WTC11 (cell line): ENCODE results near the gene RNF145. TPM values are rescaled to one million over a fixed set of nuclear protein-coding genes. Genes with fewer than 3 reads are reported as not detected.

Source experiments
- ATAC-seq: fragments of 200-7000 bp; cut with Tn5 transposase; 2 replicates; pipeline ENCODE4 v1.10.0; 2021; ENCODE audit warnings: mild to moderate bottlenecking, moderate library complexity
- CTCF ChIA-PET: fragments of 300-600 bp; sonication (Branson Sonifier 250); formaldehyde crosslinking; loops from one replicate; lab custom pipeline; 2021; ENCODE audit warnings: antibody characterized with exemption; lab: Charles Lee
- POLR2A ChIA-PET: fragments of 350-600 bp; sonication (Branson Sonifier 250); formaldehyde crosslinking; loops from one replicate; lab custom pipeline; 2021; ENCODE audit warnings: antibody characterized with exemption; lab: Charles Lee
- DNase-seq: peaks from one replicate; pipeline ENCODE4 v3.0.0; 2021; ENCODE audit warnings: low spot score
- H3K27ac Mint-ChIP-seq: 2 replicates; pipeline ENCODE4 v1.8.0; 2021; ENCODE audit warnings: mixed read lengths
- H3K27me3 Mint-ChIP-seq: 2 replicates; pipeline ENCODE4 v1.8.0; 2021; ENCODE audit warnings: low read depth, mild to moderate bottlenecking, moderate library complexity, mixed read lengths
- H3K36me3 Mint-ChIP-seq: 2 replicates; pipeline ENCODE4 v1.8.0; 2021; ENCODE audit warnings: mixed read lengths
- H3K4me1 Mint-ChIP-seq: 2 replicates; pipeline ENCODE4 v1.8.0; 2022; ENCODE audit warnings: mixed read lengths
- H3K4me3 Mint-ChIP-seq: 2 replicates; pipeline ENCODE4 v1.8.0; 2021; ENCODE audit warnings: mild to moderate bottlenecking, moderate library complexity, mixed read lengths
- H3K9me3 Mint-ChIP-seq: 2 replicates; pipeline ENCODE4 v1.8.0; 2021; ENCODE audit warnings: mixed read lengths
- CBFB ChIP-seq: sonication (generic); formaldehyde crosslinking; IDR thresholded peaks from 2 replicates; pipeline ENCODE4 v1.8.1; 2022; ENCODE audit warnings: mild to moderate bottlenecking, low read depth, missing genetic modification reagents
- ELF4 ChIP-seq: sonication (generic); formaldehyde crosslinking; IDR thresholded peaks from 2 replicates; pipeline ENCODE4 v1.8.1; 2022; ENCODE audit warnings: low read depth, mild to moderate bottlenecking, moderate library complexity, missing genetic modification reagents
- IRF1 ChIP-seq: sonication (generic); formaldehyde crosslinking; IDR thresholded peaks from 2 replicates; pipeline ENCODE4 v1.8.0; 2023; ENCODE audit warnings: missing genetic modification reagents
- IRF2 ChIP-seq: sonication (generic); formaldehyde crosslinking; IDR thresholded peaks from 2 replicates; pipeline ENCODE4 v1.8.0; 2022; ENCODE audit warnings: low read depth, missing genetic modification reagents, borderline replicate concordance
- JUN ChIP-seq: sonication (generic); formaldehyde crosslinking; IDR thresholded peaks from 2 replicates; pipeline ENCODE4 v1.8.0; 2023; ENCODE audit warnings: mild to moderate bottlenecking, missing genetic modification reagents
- NFE2L1 ChIP-seq: sonication (generic); formaldehyde crosslinking; IDR thresholded peaks from 2 replicates; pipeline ENCODE4 v1.8.1; 2023; ENCODE audit warnings: missing genetic modification reagents
- SMAD3 ChIP-seq: sonication (generic); formaldehyde crosslinking; IDR thresholded peaks from 2 replicates; pipeline ENCODE4 v1.8.0; 2022; ENCODE audit warnings: missing genetic modification reagents, mild to moderate bottlenecking, borderline replicate concordance
- ZBTB21 ChIP-seq: sonication (generic); formaldehyde crosslinking; IDR thresholded peaks from 2 replicates; pipeline ENCODE4 v1.8.1; 2023; ENCODE audit warnings: mild to moderate bottlenecking, missing genetic modification reagents, borderline replicate concordance
- ZMAT4 ChIP-seq: fragments of 250-450 bp; sonication (Bioruptor Pico); IDR thresholded peaks from 2 replicates; pipeline ENCODE4 v1.9.0; 2021; ENCODE audit warnings: mild to moderate bottlenecking
- ZNF138 ChIP-seq: sonication (generic); formaldehyde crosslinking; conservative IDR thresholded peaks from 2 replicates; pipeline ENCODE4 v1.8.1; 2022; ENCODE audit warnings: mild to moderate bottlenecking, moderate library complexity, missing genetic modification reagents
- ZNF232 ChIP-seq: sonication (generic); formaldehyde crosslinking; IDR thresholded peaks from 2 replicates; pipeline ENCODE4 v1.8.0; 2022; ENCODE audit warnings: mild to moderate bottlenecking, missing genetic modification reagents
- ZNF396 ChIP-seq: fragments of 250-450 bp; sonication (Bioruptor Pico); IDR thresholded peaks from 2 replicates; pipeline ENCODE4 v1.8.0; 2021; ENCODE audit warnings: mild to moderate bottlenecking, moderate library complexity, borderline replicate concordance
- total RNA-seq: library from RNA; stranded (reverse); gene quantifications from 3 replicates; pipeline ENCODE4 v1.2.3, GENCODE V29; 2021
- TF ChIP-seq, protein P1 (sequence below): fragments of 250-450 bp; sonication (Bioruptor Pico); IDR thresholded peaks from 2 replicates; pipeline ENCODE4 v1.9.0; 2021; ENCODE audit warnings: moderate library complexity, mild to moderate bottlenecking, inconsistent platforms, borderline replicate concordance
- TF ChIP-seq, protein P2 (sequence below): sonication (generic); formaldehyde crosslinking; IDR thresholded peaks from 2 replicates; pipeline ENCODE4 v1.8.1; 2023; ENCODE audit warnings: mild to moderate bottlenecking, missing genetic modification reagents, borderline replicate concordance
- TF ChIP-seq, protein P3 (sequence below): sonication (generic); formaldehyde crosslinking; IDR thresholded peaks from 2 replicates; pipeline ENCODE4 v1.8.1; 2023; ENCODE audit warnings: mild to moderate bottlenecking, missing genetic modification reagents

RNF145 gene
- total RNA-seq, 1 experiment from 2014 or later, result 76.8 TPM

DNA sequence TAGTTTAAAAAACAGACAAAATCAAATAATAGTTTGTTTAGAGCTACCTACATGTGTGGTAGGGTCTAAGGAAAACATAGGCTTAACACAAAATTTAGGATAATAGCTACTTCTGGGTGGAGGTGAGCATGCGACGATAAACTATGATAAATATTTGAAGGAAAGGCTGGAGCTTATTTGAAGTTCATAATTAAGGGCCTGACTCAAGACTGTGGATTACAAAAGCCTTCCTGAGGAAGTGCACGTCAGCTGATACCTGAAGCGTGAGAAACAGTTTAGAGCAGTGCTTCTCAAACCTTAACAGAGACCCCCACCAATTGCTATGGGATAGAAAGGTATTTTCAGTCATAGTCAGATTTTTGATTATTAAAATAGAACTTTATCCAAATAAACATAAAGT is 33.3 kb upstream of the RNF145 start:
- no peaks in the 10 kb centered on the region for H3K9me3 Mint-ChIP-seq
- no peak for DNase-seq
- CTCF ChIA-PET, result no interaction called here
- ATAC-seq, result no peak
- H3K27ac Mint-ChIP-seq, result no peak overlapping the region
- POLR2A ChIA-PET, result no interaction called here
- H3K4me1 Mint-ChIP-seq, result no peaks in the 10 kb centered on the region
- H3K4me3 Mint-ChIP-seq, result no peak overlapping the region
- H3K27me3 Mint-ChIP-seq, result peaks cover 53% of the 10 kb centered on the region
- H3K36me3 Mint-ChIP-seq, result no peaks in the 10 kb centered on the region
- TF ChIP-seq ZNF138 (CRISPR knock-in tag) (no peak), NFE2L1 (CRISPR knock-in tag) (no peak)

DNA sequence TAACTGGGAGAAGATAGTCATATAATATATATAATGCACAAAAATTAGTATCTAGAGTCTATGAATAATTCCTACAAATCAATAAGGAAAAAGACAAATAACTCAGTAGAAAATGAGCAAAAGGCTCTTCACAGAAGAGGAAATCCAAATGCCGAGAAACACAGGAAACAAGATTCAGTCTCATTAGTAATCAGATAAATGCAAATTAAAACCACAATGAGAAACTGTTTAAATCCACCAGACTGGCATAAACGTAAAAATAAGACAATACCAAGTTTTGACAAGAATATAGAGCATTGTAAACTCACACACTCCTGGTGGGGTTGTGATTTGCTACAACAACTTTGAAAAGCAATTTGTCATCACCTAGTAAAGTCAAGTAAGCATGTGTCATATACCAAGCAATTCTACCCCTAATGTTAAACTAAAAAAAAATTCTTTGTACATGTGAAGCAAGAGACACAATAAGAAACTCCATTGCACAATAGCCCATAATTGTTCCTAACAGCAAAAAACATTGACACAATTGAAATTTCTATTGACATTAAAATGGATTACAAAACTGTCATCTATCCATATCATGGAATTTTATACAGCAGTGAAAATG is 32.7 kb upstream of the RNF145 start:
- CTCF ChIA-PET, result no interaction called here
- no peak overlapping the region for H3K27ac Mint-ChIP-seq
- H3K27me3 Mint-ChIP-seq, result peaks cover 52% of the 10 kb centered on the region

More for the DNA sequence above, 32.7 kb upstream of the RNF145 start:
- no peak for ATAC-seq
- no peaks in the 10 kb centered on the region for H3K4me1 Mint-ChIP-seq
- no peaks in the 10 kb centered on the region for H3K9me3 Mint-ChIP-seq
- TF ChIP-seq ELF4 (CRISPR knock-in tag), result no peak
- TF ChIP-seq, protein P1, sequence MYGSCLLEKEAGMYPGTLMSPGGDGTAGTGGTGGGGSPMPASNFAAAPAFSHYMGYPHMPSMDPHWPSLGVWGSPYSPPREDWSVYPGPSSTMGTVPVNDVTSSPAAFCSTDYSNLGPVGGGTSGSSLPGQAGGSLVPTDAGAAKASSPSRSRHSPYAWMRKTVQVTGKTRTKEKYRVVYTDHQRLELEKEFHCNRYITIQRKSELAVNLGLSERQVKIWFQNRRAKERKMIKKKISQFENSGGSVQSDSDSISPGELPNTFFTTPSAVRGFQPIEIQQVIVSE (CRISPR knock-in tag), result no peak
- TF ChIP-seq IRF2 (CRISPR knock-in tag), result no peak
- TF ChIP-seq ZMAT4 (CRISPR knock-in tag), result no peak
- no peak for TF ChIP-seq CBFB (CRISPR knock-in tag)
- no peak for TF ChIP-seq ZNF232 (CRISPR knock-in tag)
- no peak for TF ChIP-seq IRF1 (CRISPR knock-in tag)
- TF ChIP-seq ZBTB21, result no peak
- TF ChIP-seq ZNF396, result no peak
- TF ChIP-seq SMAD3 (CRISPR knock-in tag), result no peak
- TF ChIP-seq, protein P2, sequence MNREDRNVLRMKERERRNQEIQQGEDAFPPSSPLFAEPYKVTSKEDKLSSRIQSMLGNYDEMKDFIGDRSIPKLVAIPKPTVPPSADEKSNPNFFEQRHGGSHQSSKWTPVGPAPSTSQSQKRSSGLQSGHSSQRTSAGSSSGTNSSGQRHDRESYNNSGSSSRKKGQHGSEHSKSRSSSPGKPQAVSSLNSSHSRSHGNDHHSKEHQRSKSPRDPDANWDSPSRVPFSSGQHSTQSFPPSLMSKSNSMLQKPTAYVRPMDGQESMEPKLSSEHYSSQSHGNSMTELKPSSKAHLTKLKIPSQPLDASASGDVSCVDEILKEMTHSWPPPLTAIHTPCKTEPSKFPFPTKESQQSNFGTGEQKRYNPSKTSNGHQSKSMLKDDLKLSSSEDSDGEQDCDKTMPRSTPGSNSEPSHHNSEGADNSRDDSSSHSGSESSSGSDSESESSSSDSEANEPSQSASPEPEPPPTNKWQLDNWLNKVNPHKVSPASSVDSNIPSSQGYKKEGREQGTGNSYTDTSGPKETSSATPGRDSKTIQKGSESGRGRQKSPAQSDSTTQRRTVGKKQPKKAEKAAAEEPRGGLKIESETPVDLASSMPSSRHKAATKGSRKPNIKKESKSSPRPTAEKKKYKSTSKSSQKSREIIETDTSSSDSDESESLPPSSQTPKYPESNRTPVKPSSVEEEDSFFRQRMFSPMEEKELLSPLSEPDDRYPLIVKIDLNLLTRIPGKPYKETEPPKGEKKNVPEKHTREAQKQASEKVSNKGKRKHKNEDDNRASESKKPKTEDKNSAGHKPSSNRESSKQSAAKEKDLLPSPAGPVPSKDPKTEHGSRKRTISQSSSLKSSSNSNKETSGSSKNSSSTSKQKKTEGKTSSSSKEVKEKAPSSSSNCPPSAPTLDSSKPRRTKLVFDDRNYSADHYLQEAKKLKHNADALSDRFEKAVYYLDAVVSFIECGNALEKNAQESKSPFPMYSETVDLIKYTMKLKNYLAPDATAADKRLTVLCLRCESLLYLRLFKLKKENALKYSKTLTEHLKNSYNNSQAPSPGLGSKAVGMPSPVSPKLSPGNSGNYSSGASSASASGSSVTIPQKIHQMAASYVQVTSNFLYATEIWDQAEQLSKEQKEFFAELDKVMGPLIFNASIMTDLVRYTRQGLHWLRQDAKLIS, result no peak
- TF ChIP-seq JUN (CRISPR knock-in tag), result no peak
- TF ChIP-seq, protein P3, sequence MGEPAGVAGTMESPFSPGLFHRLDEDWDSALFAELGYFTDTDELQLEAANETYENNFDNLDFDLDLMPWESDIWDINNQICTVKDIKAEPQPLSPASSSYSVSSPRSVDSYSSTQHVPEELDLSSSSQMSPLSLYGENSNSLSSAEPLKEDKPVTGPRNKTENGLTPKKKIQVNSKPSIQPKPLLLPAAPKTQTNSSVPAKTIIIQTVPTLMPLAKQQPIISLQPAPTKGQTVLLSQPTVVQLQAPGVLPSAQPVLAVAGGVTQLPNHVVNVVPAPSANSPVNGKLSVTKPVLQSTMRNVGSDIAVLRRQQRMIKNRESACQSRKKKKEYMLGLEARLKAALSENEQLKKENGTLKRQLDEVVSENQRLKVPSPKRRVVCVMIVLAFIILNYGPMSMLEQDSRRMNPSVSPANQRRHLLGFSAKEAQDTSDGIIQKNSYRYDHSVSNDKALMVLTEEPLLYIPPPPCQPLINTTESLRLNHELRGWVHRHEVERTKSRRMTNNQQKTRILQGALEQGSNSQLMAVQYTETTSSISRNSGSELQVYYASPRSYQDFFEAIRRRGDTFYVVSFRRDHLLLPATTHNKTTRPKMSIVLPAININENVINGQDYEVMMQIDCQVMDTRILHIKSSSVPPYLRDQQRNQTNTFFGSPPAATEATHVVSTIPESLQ, result no peak
- TF ChIP-seq, all 79 proteins: peak for 0
- Mint-ChIP-seq H3K36me3 (no peaks in the 10 kb centered on the region), H3K4me3 (no peak overlapping the region)
- DNase-seq, result no peak
- POLR2A ChIA-PET, result no interaction called here
